Stimulated activated CD4-positive, alpha-beta T cell treated with anti-CD3 and anti-CD28 coated beads, Interleukin-2, amount 100 ng/mL, for 24 hours (primary cell): ENCODE results near the gene ZNF226.
"Not testable (repeated sequence)": the region's sequence is repeated elsewhere in the genome, so short reads cannot be mapped to it uniquely, and the experiment has no call there.

ENCODE experiments used
- DNase-seq, 2 donors: peaks; one replicate each; pipeline ENCODE4 v3.0.0-alpha.2; 2020

The ZNF226 gene

DNA sequence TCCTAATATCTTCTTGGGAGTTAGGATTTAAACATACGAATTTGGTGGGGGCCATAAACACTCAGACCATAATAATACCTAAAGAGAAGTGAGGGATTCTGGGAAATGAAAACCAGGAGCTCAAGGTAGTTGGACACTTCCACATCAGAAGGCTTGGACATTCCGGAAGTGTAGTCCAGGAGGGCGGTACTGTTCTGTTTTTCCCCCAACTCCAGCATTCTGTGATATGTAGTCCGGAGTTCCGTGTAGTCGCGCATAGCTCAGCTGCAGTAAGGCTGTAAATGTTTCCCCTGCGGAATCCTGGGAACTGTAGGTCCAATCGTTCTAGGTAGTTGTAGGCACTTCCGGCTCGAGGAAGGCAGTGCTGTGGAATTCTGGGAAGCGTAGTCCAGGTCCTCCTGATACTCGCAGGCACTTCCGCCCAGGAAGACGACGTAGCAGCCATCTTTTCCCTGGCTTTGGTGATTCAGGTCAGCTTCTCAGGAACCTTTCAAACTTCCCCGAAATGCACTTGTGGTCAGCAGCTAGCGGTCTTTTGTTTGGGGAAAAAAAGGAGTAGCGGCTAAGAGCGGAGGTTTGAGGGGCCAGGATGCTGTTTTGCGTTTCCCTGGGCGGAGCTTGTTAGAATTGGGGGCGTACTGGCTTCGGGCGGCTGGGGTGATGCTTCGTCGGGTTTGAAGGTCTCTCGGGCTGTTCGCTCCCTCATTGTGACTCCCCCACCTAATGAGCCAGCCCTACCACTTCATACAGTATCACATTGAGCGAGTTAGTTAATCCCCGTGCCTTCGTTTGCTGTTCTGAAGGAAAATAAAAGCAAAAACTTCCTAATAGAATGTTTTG is at the start of gene ZNF226:
ZNF226 (plus strand) TSS at position 428 of the 840 bp plus-strand sequence. CDS start 4,981 bp downstream, outside the sequence.
- DNase-seq, result peak; percentile 74 to 82

DNA sequence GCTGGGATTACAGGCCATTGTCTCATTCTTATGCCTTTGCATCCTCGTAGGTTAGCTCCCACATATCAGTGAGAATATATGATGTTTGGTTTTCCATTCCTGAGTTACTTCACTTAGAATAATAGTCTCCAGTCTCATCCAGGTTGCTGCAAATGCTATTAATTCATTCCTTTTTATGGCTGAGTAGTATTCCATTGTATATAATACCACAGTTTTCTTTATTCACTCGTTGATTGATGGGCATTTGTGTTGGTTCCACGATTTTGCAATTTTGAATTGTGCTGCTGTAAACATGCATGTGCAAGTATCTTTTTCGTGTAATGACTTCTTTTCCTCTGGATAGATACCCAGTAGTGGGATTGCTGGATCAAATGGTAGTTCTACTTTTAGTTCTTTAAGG is 43.7 kb upstream of the ZNF226 start:
- not testable (repeated sequence) for DNase-seq

DNA sequence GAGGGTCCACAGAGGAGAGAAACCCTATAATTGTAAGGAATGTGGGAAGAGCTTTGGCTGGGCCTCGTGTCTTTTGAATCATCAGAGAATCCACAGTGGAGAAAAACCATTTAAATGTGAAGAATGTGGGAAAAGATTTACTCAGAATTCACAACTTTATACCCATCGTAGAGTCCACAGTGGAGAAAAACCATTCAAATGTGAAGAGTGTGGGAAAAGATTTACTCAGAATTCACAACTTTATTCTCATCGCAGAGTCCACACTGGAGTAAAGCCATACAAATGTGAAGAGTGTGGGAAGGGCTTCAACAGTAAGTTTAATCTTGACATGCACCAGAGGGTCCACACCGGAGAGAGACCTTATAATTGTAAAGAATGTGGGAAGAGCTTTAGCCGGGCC is 32.9 kb upstream of the ZNF226 start:
- DNase-seq, result no peak

DNA sequence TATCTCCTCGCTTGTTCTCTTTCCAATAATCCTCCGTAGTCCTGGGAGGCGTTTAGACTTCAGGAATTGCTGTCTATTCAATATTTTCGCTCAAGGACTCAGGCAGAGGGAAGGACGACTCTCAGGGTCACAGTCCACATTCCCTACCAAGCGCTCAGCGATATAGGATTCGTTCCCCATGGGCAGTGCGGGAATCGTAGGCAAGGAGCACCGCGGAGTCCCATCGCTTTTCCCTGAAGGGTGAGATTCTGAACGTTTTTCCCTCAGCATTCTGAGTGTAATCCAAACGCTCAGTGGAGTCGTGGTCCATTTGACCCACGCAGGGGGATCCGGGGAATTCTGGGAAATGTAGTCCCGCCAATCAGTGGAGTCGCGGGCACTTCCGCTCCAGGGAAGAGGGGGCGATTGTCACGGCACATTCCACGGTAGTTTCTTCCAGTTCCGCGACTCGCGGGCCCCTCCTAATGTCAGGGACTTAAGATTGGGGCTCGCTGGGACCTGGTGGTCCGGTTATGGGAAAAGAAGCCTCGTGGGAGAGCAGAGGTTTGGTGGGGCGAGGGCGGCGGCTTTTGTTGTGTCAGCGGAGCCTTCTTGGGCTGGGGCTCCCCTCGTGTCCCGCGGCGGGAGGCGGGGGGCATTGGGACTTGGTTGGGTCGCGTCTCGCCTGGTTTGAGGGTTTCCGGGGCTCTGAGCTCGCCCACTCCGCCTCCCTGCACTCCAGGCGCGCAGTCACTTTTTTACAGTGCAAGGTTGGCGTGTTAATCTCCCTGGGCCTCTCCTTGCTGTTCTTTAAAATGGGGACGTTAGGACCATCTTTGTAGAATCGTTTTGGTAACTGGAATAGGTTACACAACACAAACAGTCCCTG is 23.5 kb upstream of the ZNF226 start, which contains the start of gene ZNF234:
ZNF234 (plus strand) TSS at position 364 of the 868 bp plus-strand sequence. CDS start 3,079 bp downstream, outside the sequence.
- DNase-seq, result peak; percentile 69 to 75

DNA sequence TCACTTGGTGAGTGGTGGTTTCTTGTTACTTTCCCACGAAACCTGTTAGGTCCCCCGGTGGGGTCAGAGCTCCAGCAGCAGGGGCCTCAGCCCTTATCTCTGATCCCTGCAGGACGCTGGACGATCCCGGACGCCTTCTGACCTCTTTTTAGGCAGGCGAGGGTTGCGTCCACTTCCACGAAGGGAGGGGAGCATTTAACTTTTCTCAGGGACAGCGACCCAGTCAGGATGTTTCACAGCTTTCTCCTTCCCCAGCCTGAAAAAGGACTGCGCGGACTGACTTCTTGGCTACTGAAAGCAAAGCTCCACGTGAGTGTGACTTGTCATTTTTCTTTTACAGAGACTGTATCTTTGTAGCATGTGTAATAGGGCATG is 22.9 kb upstream of the ZNF226 start:
- DNase-seq, result peak; percentile 7 to 17

DNA sequence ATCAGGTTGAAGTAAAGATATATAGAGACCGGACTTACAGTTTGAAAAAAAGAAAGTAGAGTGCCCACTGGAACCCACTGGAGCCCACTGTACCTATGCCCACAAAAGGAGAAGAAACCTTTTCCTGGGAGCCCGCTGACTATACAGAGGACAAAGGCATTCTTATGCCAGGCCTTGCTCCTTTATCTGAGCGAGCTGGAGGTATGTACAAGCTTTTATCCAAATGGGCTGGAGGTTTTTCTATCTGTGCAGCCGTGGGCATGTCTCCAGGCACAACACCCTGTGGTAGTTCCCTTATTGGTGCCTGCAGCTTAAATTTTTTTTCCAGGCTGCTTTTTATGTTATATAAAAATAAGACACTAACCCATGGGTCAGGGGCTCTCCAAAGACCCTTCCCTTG is 15.1 kb upstream of the ZNF226 start:
- no peak for DNase-seq

DNA sequence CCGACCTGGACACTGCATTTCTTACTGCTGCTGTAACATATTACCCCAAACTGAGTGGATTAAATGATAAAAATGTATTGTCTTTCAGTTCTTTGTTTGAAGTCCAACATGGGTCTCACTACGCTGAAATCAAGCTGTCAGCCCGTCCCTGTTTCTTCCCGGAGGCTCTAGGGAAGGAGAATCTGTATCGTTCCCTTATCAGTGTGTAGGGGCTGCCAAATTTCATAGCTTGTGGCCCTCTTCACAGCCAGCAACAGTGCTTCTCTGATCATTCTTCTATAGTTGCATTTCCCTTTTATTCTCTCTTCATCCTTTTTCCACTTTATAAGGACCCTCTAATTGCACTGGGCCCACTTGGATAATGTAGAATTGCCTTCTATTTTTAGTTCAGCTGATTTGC is 13.4 kb upstream of the ZNF226 start:
- DNase-seq, result no peak

DNA sequence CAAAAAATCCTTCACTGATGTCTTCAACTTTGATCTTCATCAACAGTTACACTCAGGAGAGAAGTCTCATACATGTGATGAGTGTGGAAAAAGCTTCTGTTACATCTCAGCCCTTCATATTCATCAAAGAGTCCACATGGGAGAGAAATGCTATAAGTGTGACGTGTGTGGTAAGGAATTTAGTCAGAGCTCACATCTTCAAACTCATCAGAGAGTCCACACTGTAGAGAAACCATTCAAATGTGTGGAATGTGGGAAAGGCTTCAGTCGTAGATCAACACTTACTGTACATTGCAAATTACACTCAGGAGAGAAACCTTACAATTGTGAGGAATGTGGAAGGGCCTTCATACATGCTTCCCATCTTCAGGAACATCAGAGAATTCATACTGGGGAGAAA is 8.4 kb upstream of the ZNF226 start:
- DNase-seq, result no peak

DNA sequence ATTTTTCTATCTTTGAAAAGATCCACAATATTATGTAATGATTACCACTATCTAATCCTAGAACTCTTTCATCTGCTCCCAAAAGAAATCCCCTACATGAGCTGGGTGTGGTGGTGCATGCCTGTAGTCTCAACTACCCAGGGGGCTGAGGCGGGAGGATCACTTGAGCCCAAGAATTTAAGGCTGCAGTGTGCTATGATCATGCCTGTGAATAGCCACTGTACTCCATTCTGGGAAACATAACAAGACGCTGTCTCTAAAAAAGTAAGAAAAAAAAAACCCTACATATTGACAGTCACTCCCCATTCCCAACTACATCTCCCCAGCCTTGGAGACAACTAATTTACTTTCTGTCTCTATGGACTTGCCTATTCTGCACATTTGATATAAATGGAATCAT is 1.1 kb upstream of the ZNF226 start:
- DNase-seq, result no peak

DNA sequence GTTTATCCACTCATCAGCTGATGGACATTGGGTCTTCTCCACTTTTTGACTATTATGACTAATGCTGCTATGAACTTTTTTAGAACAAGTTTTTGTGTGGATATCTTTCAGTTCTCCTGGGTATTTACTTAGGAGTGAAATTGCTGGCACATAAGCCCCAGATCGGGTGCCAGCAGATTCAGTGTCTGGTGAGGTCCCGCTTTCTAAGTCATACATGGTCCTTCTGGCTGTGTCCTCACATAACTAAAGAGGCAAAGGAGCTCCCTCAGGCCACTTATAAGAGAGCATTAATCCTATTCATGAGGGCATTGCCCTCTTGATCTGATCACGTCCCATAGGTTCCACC is 600 bp upstream of the ZNF226 start:
- DNase-seq, result no peak

DNA sequence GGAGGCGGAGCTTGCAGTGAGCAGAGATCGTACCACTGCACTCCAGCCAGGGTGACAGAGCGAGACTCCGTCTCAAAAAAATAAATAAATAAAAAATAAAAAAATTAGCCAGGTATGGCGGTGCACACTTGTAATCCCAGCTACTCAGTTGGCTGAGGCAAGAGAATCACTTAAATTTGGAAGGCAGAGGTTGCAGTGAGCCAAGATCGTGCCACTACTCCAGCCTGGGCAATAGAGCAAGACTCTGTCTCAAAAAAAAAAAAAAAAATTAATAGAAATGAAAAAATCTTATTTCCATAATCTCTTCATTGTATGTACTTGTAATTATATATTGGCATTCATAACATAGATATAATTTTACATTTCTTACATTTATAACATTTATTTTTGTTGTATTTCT is 5.8 kb downstream of the ZNF226 start:
- DNase-seq, result not testable (repeated sequence)

DNA sequence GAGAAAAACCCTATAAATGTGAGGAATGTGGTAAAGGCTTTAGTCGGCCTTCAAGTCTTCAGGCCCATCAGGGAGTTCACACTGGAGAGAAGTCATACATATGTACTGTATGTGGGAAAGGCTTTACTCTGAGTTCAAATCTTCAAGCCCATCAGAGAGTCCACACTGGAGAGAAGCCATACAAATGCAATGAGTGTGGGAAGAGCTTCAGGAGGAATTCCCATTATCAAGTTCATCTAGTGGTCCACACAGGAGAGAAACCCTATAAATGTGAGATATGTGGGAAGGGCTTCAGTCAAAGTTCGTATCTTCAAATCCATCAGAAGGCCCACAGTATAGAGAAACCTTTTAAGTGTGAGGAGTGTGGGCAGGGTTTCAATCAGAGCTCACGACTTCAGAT is 11.7 kb downstream of the ZNF226 start:
- no peak for DNase-seq

DNA sequence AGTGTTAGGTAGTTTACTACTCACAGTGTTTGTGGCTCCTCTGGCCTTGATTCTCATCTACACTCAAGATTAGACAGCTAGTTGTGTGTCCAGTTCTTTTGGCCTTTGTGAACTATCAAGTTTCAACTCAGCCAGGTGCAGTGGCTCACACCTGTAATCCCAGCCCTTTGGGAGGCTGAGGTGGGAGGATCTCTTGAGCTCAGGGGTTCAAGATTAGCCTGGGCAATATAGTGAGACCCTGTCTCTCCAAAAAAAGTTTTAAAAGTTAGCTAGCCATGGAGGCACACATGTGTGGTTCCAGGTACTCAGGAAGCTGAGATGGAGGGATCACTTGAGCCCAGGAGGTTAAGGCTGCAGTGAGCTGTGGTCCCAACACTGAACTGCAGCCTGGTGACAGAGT is 16.1 kb downstream of the ZNF226 start:
- no peak for DNase-seq

DNA sequence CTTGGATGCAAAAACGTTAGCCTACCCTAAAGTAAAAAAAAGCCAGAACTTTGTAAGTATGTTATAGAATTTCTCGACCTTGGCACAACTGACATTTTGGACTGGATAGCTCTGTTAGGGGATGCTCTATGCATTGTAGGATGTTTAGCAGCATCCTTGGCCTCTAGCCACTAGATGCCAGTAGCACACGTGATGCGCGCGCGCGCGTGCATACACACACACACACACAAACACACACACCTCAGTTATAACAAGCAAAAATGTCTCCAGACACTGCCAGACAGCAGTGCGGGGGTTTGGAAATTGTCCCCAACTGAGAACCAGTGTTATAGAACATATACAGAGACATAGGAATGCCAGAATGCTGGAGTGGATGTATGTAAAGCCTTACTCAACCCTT is 17.2 kb downstream of the ZNF226 start:
- no peak for DNase-seq

DNA sequence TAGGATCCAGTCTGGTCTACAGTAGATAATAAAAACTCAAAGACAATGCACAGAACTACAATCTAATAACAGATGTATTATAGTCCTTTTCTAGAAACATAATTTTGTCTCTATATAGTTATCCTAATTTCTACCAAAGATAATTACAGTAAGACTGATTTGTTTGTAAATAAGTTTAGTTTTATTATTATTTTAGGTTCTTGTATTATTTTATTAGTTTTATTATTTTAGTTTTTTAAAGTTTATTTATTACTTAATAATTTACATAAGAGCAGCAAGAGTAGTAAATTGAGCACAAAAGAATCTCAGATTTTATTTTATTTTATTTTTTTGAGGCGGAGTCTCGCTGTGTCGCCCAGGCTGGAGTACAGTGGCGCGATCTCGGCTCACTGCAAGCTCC is 25.1 kb downstream of the ZNF226 start:
- no peak for DNase-seq

DNA sequence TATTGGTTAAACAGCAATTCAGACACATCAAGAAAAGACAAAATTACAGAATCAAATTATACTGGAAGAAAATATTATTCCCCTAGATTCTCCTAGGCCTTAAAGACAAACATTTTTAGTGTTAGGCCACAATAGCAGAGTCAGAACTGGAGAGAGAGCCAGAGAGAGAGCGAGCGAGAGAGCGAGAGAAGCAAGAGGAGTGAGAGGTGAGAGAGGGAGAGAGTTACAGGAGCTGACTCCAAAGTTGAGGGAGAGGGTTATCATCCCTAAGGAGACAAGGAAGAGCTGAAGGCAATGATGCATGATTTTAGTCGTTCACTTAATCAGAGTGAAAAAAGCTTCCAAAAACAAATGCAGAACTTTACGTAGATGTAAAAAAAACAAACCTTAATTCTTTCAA is 27.2 kb downstream of the ZNF226 start:
- DNase-seq, result no peak

DNA sequence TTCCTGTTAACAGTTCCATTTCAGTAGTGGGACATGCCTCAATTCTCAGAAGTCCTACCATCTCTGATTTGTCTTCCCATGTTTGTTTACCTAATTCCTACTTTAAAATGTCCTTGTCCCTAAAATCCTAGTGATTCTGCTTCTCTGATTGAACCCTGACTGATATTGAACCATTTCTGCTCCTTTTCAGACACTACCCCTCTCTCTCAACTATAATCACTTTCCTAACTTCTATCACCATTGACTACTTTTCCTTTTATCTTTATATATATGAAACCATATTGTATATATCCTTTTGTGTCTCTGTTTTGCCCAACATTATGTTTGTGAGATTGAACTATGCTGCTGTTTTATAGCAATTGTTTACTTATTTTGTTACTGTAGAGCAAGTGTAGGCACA is 31.9 kb downstream of the ZNF226 start:
- no peak for DNase-seq

DNA sequence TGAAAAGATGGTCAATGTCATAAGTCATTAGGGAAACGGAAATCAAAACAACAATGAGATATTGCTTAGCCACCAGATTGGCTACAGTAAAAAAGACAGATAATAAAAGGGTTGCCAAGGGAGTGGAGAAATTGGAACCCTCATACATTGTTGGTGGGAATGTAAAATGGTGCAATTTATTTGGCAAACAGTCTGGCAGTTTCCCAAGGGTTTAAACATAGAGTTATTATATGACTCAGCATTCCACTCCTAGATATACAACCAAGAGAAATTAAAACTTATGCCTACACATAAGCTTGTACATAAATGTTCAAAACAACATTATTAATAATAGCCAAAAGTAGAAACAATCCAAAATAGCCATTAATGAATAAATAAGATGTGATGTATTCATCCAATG is 37.6 kb downstream of the ZNF226 start:
- no peak for DNase-seq

DNA sequence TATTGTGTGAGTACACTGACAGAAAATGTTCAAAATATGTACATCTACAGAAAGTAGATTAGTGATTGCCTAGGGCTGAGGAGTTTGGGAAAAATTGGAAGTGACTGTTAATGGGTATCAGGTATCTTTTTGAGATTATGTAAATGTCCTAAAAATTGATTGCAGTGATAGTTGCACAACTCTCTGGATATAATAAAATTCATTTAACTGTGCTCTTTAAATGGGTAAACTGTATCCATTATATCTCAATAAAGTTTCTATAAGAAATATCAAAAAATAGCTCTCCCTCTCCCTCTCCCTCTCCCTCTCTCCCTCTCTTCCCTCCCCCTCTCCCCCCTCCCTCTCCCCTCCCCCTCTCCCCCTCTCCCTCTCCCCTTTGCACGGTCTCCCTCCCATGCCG is 38.1 kb downstream of the ZNF226 start:
- no peak for DNase-seq

DNA sequence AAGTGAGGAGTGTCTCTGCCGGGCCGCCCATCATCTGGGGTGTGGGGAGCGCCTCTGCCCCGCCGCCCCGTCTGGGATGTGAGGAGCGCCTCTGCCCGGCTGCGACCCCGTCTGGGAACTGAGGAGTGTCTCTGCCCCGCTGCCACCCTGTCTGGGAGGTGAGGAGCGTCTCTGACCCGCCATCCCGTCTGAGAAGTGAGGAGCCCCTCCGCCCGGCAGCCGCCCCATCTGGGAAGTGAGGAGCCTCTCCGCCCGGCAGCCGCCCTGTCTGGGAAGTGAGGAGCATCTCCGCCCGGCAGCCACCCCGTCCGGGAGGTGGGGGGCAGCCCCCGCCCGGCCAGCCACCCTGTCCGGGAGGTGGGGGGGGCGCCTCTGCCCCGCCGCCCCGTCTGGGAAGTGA is 39.0 kb downstream of the ZNF226 start:
- DNase-seq, result not testable (repeated sequence)

DNA sequence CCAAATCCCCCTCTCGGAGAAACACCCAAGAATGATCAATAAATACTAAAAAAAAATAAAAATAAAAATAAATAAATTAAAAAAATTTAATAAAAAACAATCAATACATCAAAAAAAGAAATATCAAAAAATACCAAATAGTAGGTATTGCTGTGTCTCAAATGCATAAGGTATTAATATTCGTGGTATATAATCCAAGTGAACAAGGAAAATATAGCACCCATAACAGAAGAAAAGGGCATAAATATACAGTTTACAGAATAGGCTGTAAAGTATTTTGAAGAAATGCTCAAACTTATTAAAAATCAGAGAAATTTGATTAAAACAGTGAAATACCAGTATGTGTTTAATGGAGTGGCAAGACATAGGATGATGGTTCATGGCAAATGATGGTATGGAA is 39.9 kb downstream of the ZNF226 start:
- no peak for DNase-seq

DNA sequence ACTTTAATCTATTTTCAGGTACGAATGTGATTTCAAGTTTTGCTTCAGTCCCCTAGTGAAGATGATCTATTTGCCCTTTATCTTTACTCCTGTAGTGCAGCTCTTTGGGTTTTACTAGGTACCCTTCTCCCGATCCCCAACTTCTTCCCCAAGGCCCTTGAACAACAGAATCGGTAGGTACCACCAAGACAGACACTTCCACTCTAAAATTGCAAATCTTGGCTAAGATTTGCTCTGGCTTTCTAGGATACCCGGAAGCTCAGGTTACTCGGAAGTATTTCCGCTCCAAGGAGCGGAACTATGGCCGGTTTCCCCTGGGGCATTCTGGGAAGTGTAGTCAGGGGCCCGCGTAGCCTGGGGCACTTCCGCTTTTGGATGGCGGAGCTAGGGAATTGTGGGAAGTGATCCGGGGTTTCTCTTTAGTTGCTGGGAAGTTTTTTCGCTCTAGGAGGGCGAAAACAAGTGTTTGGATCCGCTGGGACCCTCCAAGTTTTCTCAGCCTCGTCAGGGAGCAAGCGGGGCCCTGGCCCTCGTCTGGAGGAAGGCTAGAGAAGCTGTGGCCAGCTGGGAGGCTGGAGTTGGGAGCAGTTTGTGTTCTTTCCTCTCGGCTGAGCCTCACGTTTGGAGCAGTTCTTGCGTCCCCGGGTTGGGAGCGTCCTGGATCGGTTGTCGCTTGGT is 42.4 kb downstream of the ZNF226 start:
- peak; percentile 78 to 82 for DNase-seq

DNA sequence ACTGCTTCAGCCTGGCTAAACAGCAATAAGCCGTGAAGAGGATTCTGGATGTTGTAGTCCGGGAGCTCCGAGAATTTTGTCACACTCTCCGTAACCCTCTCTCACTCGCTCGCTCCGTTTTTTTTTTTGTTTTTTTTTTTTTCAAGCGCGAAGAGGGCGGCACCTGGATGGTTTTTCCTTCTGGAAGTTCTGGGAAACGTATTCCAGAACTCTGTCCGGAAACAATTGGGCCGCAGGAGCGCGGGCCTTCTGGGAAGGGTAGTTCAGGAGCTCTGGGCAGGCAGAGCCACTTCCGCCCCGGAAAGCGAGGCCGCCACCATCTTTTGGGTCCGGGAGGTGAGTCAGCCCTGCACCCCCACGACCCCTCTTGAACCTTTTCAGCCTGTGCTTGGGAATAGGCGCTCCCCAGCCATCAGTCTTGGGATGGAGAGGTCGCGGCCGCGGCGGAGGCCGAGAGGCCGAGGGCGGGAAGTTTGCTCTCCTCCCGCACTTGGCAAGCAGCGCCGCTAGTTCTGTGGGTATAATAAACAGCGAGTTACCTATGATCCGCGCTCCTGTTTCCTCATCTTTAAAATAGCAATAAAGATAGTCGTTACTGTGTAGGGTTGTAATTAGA is 47.5 kb downstream of the ZNF226 start, which contains the start of gene ZNF227:
ZNF227 (plus strand) TSS at position 283 of the 616 bp plus-strand sequence. CDS start 5,261 bp downstream, outside the sequence.
- peak; percentile 81 to 83 for DNase-seq
